Measurements from ENCODE around the gene SLX1B.
"Not testable (repeated sequence)": the region's sequence is repeated elsewhere in the genome, so short reads cannot be mapped to it uniquely, and the experiment has no call there.

- TF ChIP-seq, protein P1, sequence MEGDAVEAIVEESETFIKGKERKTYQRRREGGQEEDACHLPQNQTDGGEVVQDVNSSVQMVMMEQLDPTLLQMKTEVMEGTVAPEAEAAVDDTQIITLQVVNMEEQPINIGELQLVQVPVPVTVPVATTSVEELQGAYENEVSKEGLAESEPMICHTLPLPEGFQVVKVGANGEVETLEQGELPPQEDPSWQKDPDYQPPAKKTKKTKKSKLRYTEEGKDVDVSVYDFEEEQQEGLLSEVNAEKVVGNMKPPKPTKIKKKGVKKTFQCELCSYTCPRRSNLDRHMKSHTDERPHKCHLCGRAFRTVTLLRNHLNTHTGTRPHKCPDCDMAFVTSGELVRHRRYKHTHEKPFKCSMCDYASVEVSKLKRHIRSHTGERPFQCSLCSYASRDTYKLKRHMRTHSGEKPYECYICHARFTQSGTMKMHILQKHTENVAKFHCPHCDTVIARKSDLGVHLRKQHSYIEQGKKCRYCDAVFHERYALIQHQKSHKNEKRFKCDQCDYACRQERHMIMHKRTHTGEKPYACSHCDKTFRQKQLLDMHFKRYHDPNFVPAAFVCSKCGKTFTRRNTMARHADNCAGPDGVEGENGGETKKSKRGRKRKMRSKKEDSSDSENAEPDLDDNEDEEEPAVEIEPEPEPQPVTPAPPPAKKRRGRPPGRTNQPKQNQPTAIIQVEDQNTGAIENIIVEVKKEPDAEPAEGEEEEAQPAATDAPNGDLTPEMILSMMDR (conservative IDR thresholded peaks at IDR 0.05; ENCODE audit: low read length), result not testable (repeated sequence)
- TF ChIP-seq EZH2phosphoT487 (IDR thresholded peaks at IDR 0.05; ENCODE audit: borderline replicate concordance, low read depth, low read length), result not testable (repeated sequence)
Observed at GRCh38 chr16:29423587-29423986, 30.7 kb upstream of the SLX1B start.
